Peyer's patch (tissue), 4 donors: ENCODE data around the gene KAT2B.

ENCODE experiments used
- POLR2A ChIP-seq, 2 donors: fragments of 450-650 bp; IDR thresholded peaks; one replicate each; pipeline ENCODE4 v1.5.1; 2017; ENCODE audit warnings: antibody characterized with exemption in 2 of 2, mild to moderate bottlenecking in 2 of 2, moderate library complexity in 2 of 2
- TF ChIP-seq, protein P1 (sequence below), 6 experiments: fragments of 450-650 bp in 4 of 6; fragments of 200-600 bp in 2 of 6; sonication (generic) in 1 of 6; IDR thresholded peaks; one replicate each; pipeline ENCODE4 v1.5.1; 2017 to 2019; ENCODE audit warnings: antibody characterized with exemption in 6 of 6, mild to moderate bottlenecking in 3 of 6, moderate library complexity in 1 of 6

DNA sequence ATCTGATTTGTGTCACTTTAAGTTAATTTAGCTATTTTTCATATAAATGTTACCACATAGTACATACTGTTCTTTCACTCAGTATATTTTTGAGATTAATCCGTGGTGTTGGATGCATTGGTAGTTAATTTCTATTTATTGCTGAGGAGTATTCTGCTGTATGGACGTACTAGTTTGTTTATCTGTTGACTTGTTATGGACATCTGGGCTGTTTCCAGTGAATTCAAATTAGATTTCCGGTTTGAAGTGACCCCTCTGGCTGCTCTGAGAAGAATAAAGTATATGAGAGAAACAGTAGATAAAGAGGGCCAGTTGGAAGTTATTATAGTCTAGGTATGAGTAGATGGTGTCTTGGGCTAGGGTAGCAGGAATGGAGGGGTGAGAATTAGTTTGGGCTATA is 15.6 kb downstream of the KAT2B start:
- TF ChIP-seq, protein P1, sequence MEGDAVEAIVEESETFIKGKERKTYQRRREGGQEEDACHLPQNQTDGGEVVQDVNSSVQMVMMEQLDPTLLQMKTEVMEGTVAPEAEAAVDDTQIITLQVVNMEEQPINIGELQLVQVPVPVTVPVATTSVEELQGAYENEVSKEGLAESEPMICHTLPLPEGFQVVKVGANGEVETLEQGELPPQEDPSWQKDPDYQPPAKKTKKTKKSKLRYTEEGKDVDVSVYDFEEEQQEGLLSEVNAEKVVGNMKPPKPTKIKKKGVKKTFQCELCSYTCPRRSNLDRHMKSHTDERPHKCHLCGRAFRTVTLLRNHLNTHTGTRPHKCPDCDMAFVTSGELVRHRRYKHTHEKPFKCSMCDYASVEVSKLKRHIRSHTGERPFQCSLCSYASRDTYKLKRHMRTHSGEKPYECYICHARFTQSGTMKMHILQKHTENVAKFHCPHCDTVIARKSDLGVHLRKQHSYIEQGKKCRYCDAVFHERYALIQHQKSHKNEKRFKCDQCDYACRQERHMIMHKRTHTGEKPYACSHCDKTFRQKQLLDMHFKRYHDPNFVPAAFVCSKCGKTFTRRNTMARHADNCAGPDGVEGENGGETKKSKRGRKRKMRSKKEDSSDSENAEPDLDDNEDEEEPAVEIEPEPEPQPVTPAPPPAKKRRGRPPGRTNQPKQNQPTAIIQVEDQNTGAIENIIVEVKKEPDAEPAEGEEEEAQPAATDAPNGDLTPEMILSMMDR (IDR thresholded peaks at IDR 0.05), result no peak
- TF ChIP-seq POLR2A (IDR thresholded peaks at IDR 0.05), result no peak
